Right lobe of liver (tissue), 4 donors: ENCODE data around the gene DEF6.

ENCODE experiments used
- CTCF ChIP-seq, 4 donors: fragments of 200-600 bp in 3 of 4; fragments of 450-650 bp in 1 of 4; IDR thresholded peaks; one replicate each; pipeline versions ENCODE4 v1.5.1 to v1.8.0; 2016 to 2022; ENCODE audit warnings: antibody characterized with exemption in 4 of 4, mild to moderate bottlenecking in 2 of 4
- POLR2A ChIP-seq: fragments of 450-650 bp; IDR thresholded peaks from one replicate; pipeline ENCODE4 v1.6.1; 2017; ENCODE audit warnings: antibody characterized with exemption, mild to moderate bottlenecking
- donor health status: DM: no; HTN: no; CAD: no.
- donor health status: DM: no; HTN: no; CAD: no.
- donor health status: DM: no; HTN: yes; CAD: no.

- TF ChIP-seq CTCF (IDR thresholded peaks at IDR 0.05) (no peak), POLR2A (no peak)
These were observed 39.3 kb upstream of the DEF6 start for GRCh38 chr6:35258336-35258735.
